Adrenal gland (tissue), 12 donors: ENCODE data around the gene CA10. TPM values are rescaled to one million over a fixed set of nuclear protein-coding genes. Genes with fewer than 3 reads are reported as not detected.

Experiments used
- DNase-seq, 7 donors: peaks; one replicate each; pipeline ENCODE4 v3.0.0-alpha.2; 2019 to 2020
- H3K27ac ChIP-seq, 5 donors: fragments of 200-600 bp; sonication (generic) in 4 of 5; 1 replicate in 3 of 5; 2 replicates in 2 of 5; pipeline versions ENCODE4 v1.5.1 to v1.8.0; 2016 to 2020; ENCODE audit warnings: mild to moderate bottlenecking in 1 of 5
- H3K27me3 ChIP-seq: fragments of 200-600 bp; 2 replicates; pipeline ENCODE4 v1.8.0; 2021
- H3K36me3 ChIP-seq, 2 donors: fragments of 200-600 bp; replicated peaks in 1 of 2; 1 replicate in 1 of 2; 2 replicates in 1 of 2; pipeline versions ENCODE4 v1.5.1 to v1.8.0; 2018 to 2022
- H3K4me1 ChIP-seq, 2 donors: fragments of 200-600 bp; replicated peaks in 1 of 2; 1 replicate in 1 of 2; 2 replicates in 1 of 2; pipeline versions ENCODE4 v1.5.1 to v1.8.0; 2018 to 2021
- H3K4me3 ChIP-seq, 4 donors: fragments of 200-600 bp; sonication (generic) in 3 of 4; one replicate each; pipeline ENCODE4 v1.5.1; 2016 to 2018
- H3K9me3 ChIP-seq, 3 donors: fragments of 200-600 bp; sonication (generic) in 1 of 3; replicated peaks in 1 of 3; 1 replicate in 2 of 3; 2 replicates in 1 of 3; pipeline versions ENCODE4 v1.5.1 to v1.8.0; 2016 to 2021
- CTCF ChIP-seq, 6 experiments: fragments of 450-650 bp in 4 of 6; fragments of 200-600 bp in 2 of 6; sonication (generic) in 1 of 6; IDR thresholded peaks; 1 replicate in 5 of 6; 2 replicates in 1 of 6; pipeline versions ENCODE4 v1.5.1 to v1.8.0; 2016 to 2021; ENCODE audit warnings: antibody characterized with exemption in 6 of 6, mild to moderate bottlenecking in 2 of 6, moderate library complexity in 1 of 6
- POLR2A ChIP-seq, 2 donors: fragments of 450-650 bp; IDR thresholded peaks; one replicate each; pipeline ENCODE4 v1.6.1; 2017; ENCODE audit warnings: antibody characterized with exemption in 2 of 2, mild to moderate bottlenecking in 2 of 2, moderate library complexity in 1 of 2
- WGBS, 4 donors: extraction: QIAGEN DNeasy Blood & Tissue Kit in 2 of 4; methylation state at CpG; one replicate each; pipeline versions ENCODE4 v1.1.5 to v1.1.7; 2013 to 2017; 5-methylcytosine and 5-hydroxymethylcytosine counted together
- intact Hi-C, 2 donors: fragments of 100-400 bp; cut with DNase I; formaldehyde crosslinking; loops; one replicate each; pipeline versions ENCODE4 v1.14.1 to v1.15.0; 2022 to 2023
- polyA plus RNA-seq, 3 donors: library from polyadenylated mRNA; stranded (reverse); fragments of 200-250 nt in 2 of 3; fragments of 350-450 nt in 1 of 3; fragmentation: Illumina TruSeq in 1 of 3; extraction: RNeasy Lipid Tissue Mini Kit (QIAGEN cat#74804) in 1 of 3; gene quantifications; one replicate each; pipeline ENCODE4 v1.2.3, GENCODE V29; 2013 to 2014
- total RNA-seq, 9 donors: library from RNA; depleted of rRNA in 4 of 9; stranded (reverse); fragments of >200 nt in 4 of 9; fragments of 120-200 nt in 1 of 9; fragmentation: NEBNext Ultra II Directional in 1 of 9; extraction: Animal tissue kit (Norgen Biotek cat#: 25700) in 1 of 9; gene quantifications; one replicate each; pipeline versions ENCODE4 v1.1.0 to v1.2.4, GENCODE V29; 2013 to 2023
- donor health status: healthy with polysubstance abuse.
- donor health status: Bipolar disorder and iron deficiency.
- donor health status: DM: yes; HTN: yes; CAD: no.
- donor health status: DM: no; HTN: no; CAD: no.
- donor health status: DM: no; HTN: no; CAD: no.
- donor health status: DM: yes; HTN: yes; CAD: no.

CA10 gene
- total and polyA plus RNA-seq, 12 donors: 0.27 to 3.1 (median 2.5) TPM; not detected in 5

- intact Hi-C loops: no loop called here
- Histone ChIP-seq H3K4me3 (no peak overlapping the region), H3K36me3 (no peaks in the 10 kb centered on the region), H3K27ac (no peak overlapping the region), H3K27me3 (no peaks in the 10 kb centered on the region), H3K9me3 (no peaks in the 10 kb centered on the region), H3K4me1 (no peaks in the 10 kb centered on the region)
- TF ChIP-seq CTCF (IDR thresholded peaks at IDR 0.05) (no peak), POLR2A (IDR thresholded peaks at IDR 0.05) (no peak)
- DNase-seq: no peak
These were observed 122.1 kb downstream of the CA10 start for GRCh38 chr17:52036416-52036815.

- no peak for DNase-seq
- Histone ChIP-seq H3K9me3 (no peaks in the 10 kb centered on the region), H3K27me3 (no peaks in the 10 kb centered on the region), H3K4me3 (no peak overlapping the region), H3K36me3 (no peaks in the 10 kb centered on the region), H3K27ac (no peak overlapping the region), H3K4me1 (no peaks in the 10 kb centered on the region)
- no peak for TF ChIP-seq POLR2A (IDR thresholded peaks at IDR 0.05)
- 76 to 86% (median 78%) methylated on average over 6 of the region's 6 CpGs for WGBS, 4 donors
- intact Hi-C loops: no loop called here
These were observed 123.1 kb downstream of the CA10 start for GRCh38 chr17:52035336-52035915.

GRCh38 chr17:52032454-52032853 is 126.1 kb downstream of the CA10 start:
- no peaks in the 10 kb centered on the region for H3K9me3 ChIP-seq
- H3K27me3 ChIP-seq: no peaks in the 10 kb centered on the region
- intact Hi-C loops: no loop called here
- H3K4me3 ChIP-seq: no peak overlapping the region
- H3K27ac ChIP-seq: no peak overlapping the region
- TF ChIP-seq POLR2A (IDR thresholded peaks at IDR 0.05) (no peak), CTCF (IDR thresholded peaks at IDR 0.05) (no peak)
- no peaks in the 10 kb centered on the region for H3K4me1 ChIP-seq
- H3K36me3 ChIP-seq: no peaks in the 10 kb centered on the region
- no peak for DNase-seq
- WGBS, 4 donors: 57 to 72% (median 61%) methylated on average over 3 of the region's 3 CpGs

- WGBS, 4 donors: 25 to 36% (median 35%) methylated on average over 3 of the region's 3 CpGs
- Histone ChIP-seq H3K4me1 (no peaks in the 10 kb centered on the region), H3K27me3 (no peaks in the 10 kb centered on the region), H3K27ac (no peak overlapping the region), H3K36me3 (no peaks in the 10 kb centered on the region), H3K9me3 (no peaks in the 10 kb centered on the region), H3K4me3 (no peak overlapping the region)
- TF ChIP-seq POLR2A (IDR thresholded peaks at IDR 0.05) (no peak), CTCF (IDR thresholded peaks at IDR 0.05) (no peak)
- intact Hi-C loops: no loop called here
- no peak for DNase-seq
These were observed 128.5 kb downstream of the CA10 start for GRCh38 chr17:52030052-52030451.

- Histone ChIP-seq H3K4me1 (no peaks in the 10 kb centered on the region), H3K9me3 (no peaks in the 10 kb centered on the region), H3K27me3 (no peaks in the 10 kb centered on the region), H3K36me3 (no peaks in the 10 kb centered on the region), H3K27ac (no peak overlapping the region), H3K4me3 (no peak overlapping the region)
- DNase-seq: no peak
- TF ChIP-seq POLR2A (IDR thresholded peaks at IDR 0.05): no peak
- no peak for TF ChIP-seq CTCF (IDR thresholded peaks at IDR 0.05)
- intact Hi-C loops: no loop called here
These were observed 130.8 kb downstream of the CA10 start for GRCh38 chr17:52027620-52028295.
